AG04449 (cell line): ENCODE results near the gene UBA6.
"Not testable (repeated sequence)": the region's sequence is repeated elsewhere in the genome, so short reads cannot be mapped to it uniquely, and the experiment has no call there.

Source experiments
- CTCF ChIA-PET: fragments of 350-600 bp; formaldehyde crosslinking; extraction: SDS; loops from one replicate; lab custom pipeline; 2021; ENCODE audit warnings: antibody characterized with exemption; lab: Yijun Ruan, JAX
- POLR2A ChIA-PET: fragments of 400-600, 350-600 bp; formaldehyde crosslinking; extraction: SDS; loops from one replicate; lab custom pipeline; 2020; ENCODE audit warnings: antibody characterized with exemption, inconsistent platforms; lab: Yijun Ruan, JAX
- DNase-seq: peaks from one replicate; pipeline ENCODE4 v3.0.0-alpha.2; 2010; ENCODE audit warnings: low read depth, low spot score
- H3K4me3 ChIP-seq: 2 replicates; pipeline ENCODE4 v1.5.1; 2011; ENCODE audit warnings: low read depth, mild to moderate bottlenecking, control low read depth, low read length
- TF ChIP-seq, protein P1 (sequence below): IDR thresholded peaks from one replicate; pipeline ENCODE4 v1.5.1; 2011; ENCODE audit warnings: mild to moderate bottlenecking, moderate library complexity, low read length, control low read depth, inconsistent platforms; ENCODE audit not compliant: insufficient read depth; ENCODE audit errors: missing control alignments

UBA6 gene

GRCh38 chr4:67712650-67713528 lies 11.9 kb upstream of the UBA6 start:
- DNase-seq: no peak
- CTCF ChIA-PET: interaction anchor here (1.0 to 6.2 kb wide), 3 partner anchors 11 to 33 kb away, joined by 6 to 21 read pairs (median 7); partner anchors contain the start of gene UBA6
- H3K4me3 ChIP-seq: no peak overlapping the region
- POLR2A ChIA-PET: no interaction called here
- TF ChIP-seq, protein P1, sequence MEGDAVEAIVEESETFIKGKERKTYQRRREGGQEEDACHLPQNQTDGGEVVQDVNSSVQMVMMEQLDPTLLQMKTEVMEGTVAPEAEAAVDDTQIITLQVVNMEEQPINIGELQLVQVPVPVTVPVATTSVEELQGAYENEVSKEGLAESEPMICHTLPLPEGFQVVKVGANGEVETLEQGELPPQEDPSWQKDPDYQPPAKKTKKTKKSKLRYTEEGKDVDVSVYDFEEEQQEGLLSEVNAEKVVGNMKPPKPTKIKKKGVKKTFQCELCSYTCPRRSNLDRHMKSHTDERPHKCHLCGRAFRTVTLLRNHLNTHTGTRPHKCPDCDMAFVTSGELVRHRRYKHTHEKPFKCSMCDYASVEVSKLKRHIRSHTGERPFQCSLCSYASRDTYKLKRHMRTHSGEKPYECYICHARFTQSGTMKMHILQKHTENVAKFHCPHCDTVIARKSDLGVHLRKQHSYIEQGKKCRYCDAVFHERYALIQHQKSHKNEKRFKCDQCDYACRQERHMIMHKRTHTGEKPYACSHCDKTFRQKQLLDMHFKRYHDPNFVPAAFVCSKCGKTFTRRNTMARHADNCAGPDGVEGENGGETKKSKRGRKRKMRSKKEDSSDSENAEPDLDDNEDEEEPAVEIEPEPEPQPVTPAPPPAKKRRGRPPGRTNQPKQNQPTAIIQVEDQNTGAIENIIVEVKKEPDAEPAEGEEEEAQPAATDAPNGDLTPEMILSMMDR: no peak

- CTCF ChIA-PET: interaction anchor here (1.0 to 6.2 kb wide), 4 partner anchors 10 to 34 kb away, joined by 6 to 21 read pairs (median 7); partner anchors contain the start of gene UBA6
- POLR2A ChIA-PET: no interaction called here
- DNase-seq: no peak
- no peak overlapping the region for H3K4me3 ChIP-seq
- TF ChIP-seq, protein P1: no peak
These were observed 11.2 kb upstream of the UBA6 start for GRCh38 chr4:67712000-67712625.

DNA sequence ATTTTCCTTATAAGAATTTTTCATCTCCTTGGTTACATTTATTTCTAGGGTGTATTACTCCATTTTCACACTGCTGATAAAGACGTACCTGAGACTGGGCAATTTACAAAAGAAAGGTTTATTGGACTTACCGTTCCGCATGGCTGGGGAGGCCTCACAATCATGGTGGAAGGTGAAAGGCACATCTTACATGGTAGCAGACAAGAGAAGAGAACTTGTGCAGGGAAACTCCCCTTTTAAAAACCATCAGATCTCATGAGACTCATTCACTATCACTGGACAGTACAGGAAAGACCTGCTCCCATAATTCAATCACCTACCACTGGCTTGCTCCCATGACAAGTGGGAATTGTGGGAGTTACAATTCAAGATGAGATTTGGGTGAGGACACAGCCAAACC lies 5.7 kb upstream of the UBA6 start:
- POLR2A ChIA-PET, CTCF ChIA-PET: not testable (repeated sequence)

GRCh38 chr4:67704843-67705242 lies 3.9 kb upstream of the UBA6 start:
- ChIA-PET POLR2A (no interaction called here), CTCF (no interaction called here)
- TF ChIP-seq, protein P1: no peak
- no peak for DNase-seq
- H3K4me3 ChIP-seq: no peak overlapping the region

More for the DNA sequence above, 5.7 kb upstream of the UBA6 start:
- DNase-seq, H3K4me3 ChIP-seq: not testable (repeated sequence)

- ChIA-PET CTCF (interaction anchor here (1.2 to 2.7 kb wide), 6 partner anchors 9 to 47 kb away, joined by 5 to 17 read pairs (median 7); no protein-coding TSS in a partner anchor), POLR2A (interaction anchor here (0.8 kb wide), 1 partner anchor 20 kb away, joined by 3 read pairs; no protein-coding TSS in a partner anchor)
These were observed 1.2 kb upstream of the UBA6 start for GRCh38 chr4:67702166-67702565.

DNA sequence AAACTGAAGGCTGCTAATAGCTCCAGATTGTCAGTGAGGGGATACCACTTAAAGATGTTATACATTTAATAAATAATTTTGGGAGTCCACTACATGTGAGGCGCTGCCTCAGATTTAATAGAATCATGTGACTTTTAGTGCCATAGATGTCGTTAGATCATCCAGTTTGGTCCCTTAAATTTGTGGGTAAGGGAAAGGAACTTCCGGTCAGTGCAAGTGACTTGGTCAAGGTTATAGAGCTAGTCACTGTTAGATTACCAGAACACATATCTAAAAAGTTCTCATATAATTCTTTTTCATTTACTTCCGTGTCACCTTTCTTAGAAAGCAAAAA lies 529 bp upstream of the UBA6 start:
- TF ChIP-seq, protein P1: no peak
- peak overlapping the region; percentile 84 for H3K4me3 ChIP-seq
- DNase-seq: no peak
- CTCF ChIA-PET: interaction anchor here (1.0 to 2.7 kb wide), 8 partner anchors 10 to 48 kb away, joined by 4 to 17 read pairs (median 7); no protein-coding TSS in a partner anchor
- POLR2A ChIA-PET: interaction anchor here (0.8 to 2.1 kb wide), 3 partner anchors 12 to 21 kb away, joined by 3 to 7 read pairs (median 4); no protein-coding TSS in a partner anchor

More at GRCh38 chr4:67702166-67702565, 1.2 kb upstream of the UBA6 start:
- H3K4me3 ChIP-seq: peak overlapping the region; percentile 84
- no peak for DNase-seq
- TF ChIP-seq, protein P1: no peak
